Spleen (tissue), 11 donors: Measurements from ENCODE around the gene WNT11. TPM values are rescaled to one million over a fixed set of nuclear protein-coding genes. Genes with fewer than 3 reads are reported as not detected.
A peak's percentile ranks its signal among the peaks of the same experiment; 100 is the strongest.

Experiments used
- DNase-seq: peaks from one replicate; pipeline ENCODE4 v3.0.0-alpha.2; 2020
- H3K27ac ChIP-seq, 8 donors: fragments of 200-600 bp; sonication (generic) in 7 of 8; 1 replicate in 4 of 8; 2 replicates in 4 of 8; pipeline versions ENCODE4 v1.5.0 to v1.8.0; 2016 to 2021; ENCODE audit warnings: inconsistent platforms in 4 of 8, mild to moderate bottlenecking in 4 of 8, moderate library complexity in 1 of 8
- H3K27me3 ChIP-seq, 7 donors: fragments of 200-600 bp; sonication (generic) in 6 of 7; replicated peaks in 1 of 7; 1 replicate in 4 of 7; 2 replicates in 3 of 7; pipeline versions ENCODE4 v1.5.0 to v1.8.0; 2016 to 2021; ENCODE audit warnings: inconsistent platforms in 3 of 7, mild to moderate bottlenecking in 1 of 7
- H3K36me3 ChIP-seq, 6 donors: fragments of 200-600 bp; sonication (generic) in 5 of 6; 1 replicate in 4 of 6; 2 replicates in 2 of 6; pipeline versions ENCODE4 v1.5.0 to v1.8.0; 2016 to 2021; ENCODE audit warnings: inconsistent platforms in 2 of 6
- H3K4me1 ChIP-seq, 6 donors: fragments of 200-600 bp; sonication (generic) in 5 of 6; 1 replicate in 3 of 6; 2 replicates in 3 of 6; pipeline versions ENCODE4 v1.5.0 to v1.8.0; 2016 to 2021; ENCODE audit warnings: inconsistent platforms in 3 of 6
- H3K4me3 ChIP-seq, 8 donors: fragments of 200-600 bp; sonication (generic) in 7 of 8; 1 replicate in 4 of 8; 2 replicates in 4 of 8; pipeline versions ENCODE4 v1.5.0 to v1.8.0; 2016 to 2021; ENCODE audit warnings: inconsistent platforms in 4 of 8, mild to moderate bottlenecking in 4 of 8, moderate library complexity in 2 of 8
- H3K9me3 ChIP-seq, 8 donors: fragments of 200-600 bp; sonication (generic) in 7 of 8; 1 replicate in 4 of 8; 2 replicates in 4 of 8; pipeline versions ENCODE4 v1.5.0 to v1.8.0; 2016 to 2021; ENCODE audit warnings: inconsistent platforms in 4 of 8
- POLR2A ChIP-seq, 3 donors: fragments of 450-650 bp; IDR thresholded peaks; one replicate each; pipeline ENCODE4 v1.5.1; 2017; ENCODE audit warnings: antibody characterized with exemption in 3 of 3, mild to moderate bottlenecking in 1 of 3
- POLR2AphosphoS5 ChIP-seq, 3 donors: sonication (generic); formaldehyde crosslinking; IDR thresholded peaks; one replicate each; pipeline ENCODE4 v1.5.1; 2017; ENCODE audit warnings: antibody characterized with exemption in 3 of 3
- WGBS, 5 donors: extraction: QIAGEN DNeasy Blood & Tissue Kit in 3 of 5; methylation state at CpG; one replicate each; pipeline versions ENCODE4 v1.1.5 to v1.1.7; 2013 to 2018; 5-methylcytosine and 5-hydroxymethylcytosine counted together
- intact Hi-C: fragments of 100-400 bp; cut with DNase I; formaldehyde crosslinking; loops from one replicate; pipeline ENCODE4 v1.15.0; 2023; ENCODE audit warnings: low total_unique reads
- polyA plus RNA-seq, 3 donors: library from polyadenylated mRNA; stranded (reverse); fragments of 200-250 nt; gene quantifications; one replicate each; pipeline ENCODE4 v1.2.1, GENCODE V29; 2013
- total RNA-seq, 7 donors: library from RNA; depleted of rRNA in 3 of 7; stranded (reverse); fragments of >200 nt in 3 of 7; fragmentation: NEBNext Ultra II Directional in 4 of 7; extraction: Animal tissue kit (Norgen Biotek cat#: 25700) in 4 of 7; gene quantifications; one replicate each; pipeline versions ENCODE4 v1.1.0 to v1.2.1, GENCODE V29; 2016 to 2021
- TF ChIP-seq, protein P1 (sequence below), 11 experiments: fragments of 200-600 bp in 7 of 11; fragments of 450-650 bp in 4 of 11; sonication (generic) in 4 of 11; IDR thresholded peaks in 8 of 11; conservative IDR thresholded peaks in 3 of 11; 1 replicate in 7 of 11; 2 replicates in 4 of 11; pipeline versions ENCODE4 v1.4.0 to v1.8.0; 2016 to 2021; ENCODE audit warnings: antibody characterized with exemption in 11 of 11, inconsistent platforms in 4 of 11, mild to moderate bottlenecking in 1 of 11
- donor health status: healthy with polysubstance abuse.
- donor health status: DM: no; HTN: no; CAD: no; lungs with moderate emphysema.
- donor health status: DM: no; HTN: no; CAD: no.
- donor health status: Bipolar disorder and iron deficiency.
- donor health status: healthy.
- donor health status: DM: no; HTN: no; CAD: no.
- donor health status: DM: yes; HTN: yes; CAD: no.

Gene WNT11
- total and polyA plus RNA-seq, 10 donors: 0.09 to 4.2 (median 1.6) TPM

- peak overlapping the region in 1 of 8 donors; percentile 35 for H3K27ac ChIP-seq
- H3K4me1 ChIP-seq: peaks cover 35 to 66% (median 58%) of the 10 kb centered on the region in 6 donors
- peak; percentile 96 for DNase-seq
- TF ChIP-seq, protein P1, sequence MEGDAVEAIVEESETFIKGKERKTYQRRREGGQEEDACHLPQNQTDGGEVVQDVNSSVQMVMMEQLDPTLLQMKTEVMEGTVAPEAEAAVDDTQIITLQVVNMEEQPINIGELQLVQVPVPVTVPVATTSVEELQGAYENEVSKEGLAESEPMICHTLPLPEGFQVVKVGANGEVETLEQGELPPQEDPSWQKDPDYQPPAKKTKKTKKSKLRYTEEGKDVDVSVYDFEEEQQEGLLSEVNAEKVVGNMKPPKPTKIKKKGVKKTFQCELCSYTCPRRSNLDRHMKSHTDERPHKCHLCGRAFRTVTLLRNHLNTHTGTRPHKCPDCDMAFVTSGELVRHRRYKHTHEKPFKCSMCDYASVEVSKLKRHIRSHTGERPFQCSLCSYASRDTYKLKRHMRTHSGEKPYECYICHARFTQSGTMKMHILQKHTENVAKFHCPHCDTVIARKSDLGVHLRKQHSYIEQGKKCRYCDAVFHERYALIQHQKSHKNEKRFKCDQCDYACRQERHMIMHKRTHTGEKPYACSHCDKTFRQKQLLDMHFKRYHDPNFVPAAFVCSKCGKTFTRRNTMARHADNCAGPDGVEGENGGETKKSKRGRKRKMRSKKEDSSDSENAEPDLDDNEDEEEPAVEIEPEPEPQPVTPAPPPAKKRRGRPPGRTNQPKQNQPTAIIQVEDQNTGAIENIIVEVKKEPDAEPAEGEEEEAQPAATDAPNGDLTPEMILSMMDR (IDR thresholded peaks at IDR 0.05 in 8 of 11, conservative IDR thresholded peaks at IDR 0.05 in 3 of 11): peak; percentile 89 to 99 (median 98)
- TF ChIP-seq POLR2AphosphoS5 (IDR thresholded peaks at IDR 0.05): peak in 2 of 3 donors; percentile 42 to 62
- no peak for TF ChIP-seq POLR2A (IDR thresholded peaks at IDR 0.05)
- no peaks in the 10 kb centered on the region for H3K9me3 ChIP-seq
- 1 to 2% (median 2%) methylated on average over 41 to 55 of the region's 55 CpGs for WGBS, 5 donors
- H3K27me3 ChIP-seq: peaks cover 6 to 100% (median 58%) of the 10 kb centered on the region in 7 donors
- H3K4me3 ChIP-seq: peak overlapping the region; percentile 39 to 81 (median 64)
- intact Hi-C loops: loop anchor here (2.0 kb wide), 1 partner anchor 107 kb away; no protein-coding TSS in a partner anchor
- H3K36me3 ChIP-seq: no peaks in the 10 kb centered on the region
These were observed 1.5 kb upstream of the WNT11 start for GRCh38 chr11:76207642-76208401.

- Histone ChIP-seq H3K27me3 (peaks cover 6 to 87% (median 57%) of the 10 kb centered on the region in 7 donors), H3K9me3 (no peaks in the 10 kb centered on the region), H3K4me3 (peak overlapping the region; percentile 39 to 81 (median 64)), H3K27ac (no peak overlapping the region), H3K36me3 (no peaks in the 10 kb centered on the region), H3K4me1 (peaks cover 35 to 63% (median 55%) of the 10 kb centered on the region in 6 donors)
- 2 to 12% (median 5%) methylated on average over 7 to 18 of the region's 18 CpGs for WGBS, 5 donors
- no peak for DNase-seq
- intact Hi-C loops: no loop called here
- TF ChIP-seq POLR2A (IDR thresholded peaks at IDR 0.05) (no peak), POLR2AphosphoS5 (IDR thresholded peaks at IDR 0.05) (no peak)
- TF ChIP-seq, protein P1 (IDR thresholded peaks at IDR 0.05 in 8 of 11, conservative IDR thresholded peaks at IDR 0.05 in 3 of 11): no peak
These were observed 300 bp downstream of the WNT11 start for GRCh38 chr11:76206077-76206326.

DNA sequence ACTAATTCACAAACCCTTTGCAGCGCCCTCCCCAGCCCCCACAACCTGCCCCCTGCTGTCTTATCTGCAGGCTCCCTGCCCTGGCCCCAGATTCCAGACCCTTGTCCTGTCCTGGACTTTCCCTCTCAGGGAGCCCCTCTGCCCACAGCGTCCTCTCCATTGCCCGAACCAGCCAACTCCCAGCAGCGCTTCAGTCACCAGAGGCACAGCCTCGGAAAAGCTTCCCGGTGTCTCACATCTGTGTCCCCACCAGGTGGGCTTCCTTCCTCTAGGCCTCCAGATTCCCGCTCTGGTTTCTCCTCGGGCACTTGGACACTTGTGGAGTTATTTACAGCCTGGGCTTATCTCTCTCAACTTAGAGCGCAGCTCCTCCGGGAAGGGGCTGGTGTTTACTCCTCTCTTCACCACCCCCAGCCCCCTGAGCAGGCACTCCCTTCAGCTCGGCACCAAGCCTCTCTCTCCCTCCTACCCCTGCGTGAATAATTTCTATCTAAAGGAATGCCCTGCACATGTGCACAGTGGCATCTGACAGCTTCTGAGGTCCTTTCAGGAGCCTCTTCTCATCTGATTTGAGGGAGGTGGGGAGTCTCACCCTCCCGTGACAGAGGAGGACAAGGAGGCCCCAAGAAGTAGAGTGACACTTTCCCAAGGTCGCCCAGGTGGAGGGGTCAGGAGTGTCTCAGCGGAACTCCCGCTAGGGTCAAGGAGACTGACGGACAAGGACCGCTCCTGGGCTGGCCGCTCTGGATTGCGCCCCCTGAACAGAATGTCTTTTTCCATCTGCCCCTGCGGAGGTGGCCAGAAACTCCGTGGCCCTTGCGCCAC, 838 bp downstream of the WNT11 start:
- intact Hi-C loops: no loop called here
- Histone ChIP-seq H3K4me3 (peak overlapping the region; percentile 39 to 81 (median 64)), H3K27me3 (peaks cover 6 to 81% (median 51%) of the 10 kb centered on the region in 7 donors), H3K4me1 (peaks cover 35 to 57% (median 50%) of the 10 kb centered on the region in 6 donors), H3K36me3 (no peaks in the 10 kb centered on the region), H3K9me3 (no peaks in the 10 kb centered on the region), H3K27ac (no peak overlapping the region)
- WGBS, 5 donors: 20 to 41% (median 32%) methylated on average over 16 to 23 of the region's 23 CpGs
- TF ChIP-seq, protein P1 (IDR thresholded peaks at IDR 0.05 in 8 of 11, conservative IDR thresholded peaks at IDR 0.05 in 3 of 11): no peak
- TF ChIP-seq POLR2A (IDR thresholded peaks at IDR 0.05) (no peak), POLR2AphosphoS5 (IDR thresholded peaks at IDR 0.05) (no peak)
- no peak for DNase-seq

GRCh38 chr11:76203937-76204336, 2.4 kb downstream of the WNT11 start:
- TF ChIP-seq POLR2A (IDR thresholded peaks at IDR 0.05) (no peak), POLR2AphosphoS5 (IDR thresholded peaks at IDR 0.05) (no peak)
- TF ChIP-seq, protein P1 (IDR thresholded peaks at IDR 0.05 in 8 of 11, conservative IDR thresholded peaks at IDR 0.05 in 3 of 11): no peak
- Histone ChIP-seq H3K27ac (no peak overlapping the region), H3K36me3 (no peaks in the 10 kb centered on the region), H3K4me1 (peaks cover 23 to 42% (median 35%) of the 10 kb centered on the region in 6 donors), H3K4me3 (no peak overlapping the region), H3K9me3 (no peaks in the 10 kb centered on the region), H3K27me3 (peaks cover 6 to 66% (median 44%) of the 10 kb centered on the region in 7 donors)
- 62 to 83% (median 80%) methylated on average over 5 of the region's 5 CpGs for WGBS, 5 donors
- intact Hi-C loops: no loop called here
- DNase-seq: no peak
